ENCODE measurements around the gene NIPBL.
"Not testable (repeated sequence)": the region's sequence is repeated elsewhere in the genome, so short reads cannot be mapped to it uniquely, and the experiment has no call there.

The NIPBL gene

DNA sequence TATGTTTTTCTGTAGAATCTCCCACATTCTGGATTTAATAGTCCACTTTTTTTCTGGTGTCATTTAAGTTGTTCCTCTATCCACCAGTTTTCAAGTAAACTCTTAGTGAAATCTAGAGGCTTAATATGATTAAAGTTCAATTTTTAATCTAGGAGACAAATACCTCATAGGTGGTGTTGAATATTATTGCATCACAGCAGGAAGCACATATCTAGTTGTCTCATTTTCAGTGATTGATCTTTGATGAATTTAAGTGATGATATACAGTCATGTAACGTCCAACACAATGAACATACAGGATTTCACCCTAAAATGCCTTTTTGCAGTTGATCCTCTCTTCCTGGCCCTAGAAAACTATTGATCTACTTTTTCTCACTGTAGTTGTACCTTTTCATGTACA lies 152.3 kb downstream of the NIPBL start:
- DNase-seq (ENCODE audit: low spot score), result no peak

DNA sequence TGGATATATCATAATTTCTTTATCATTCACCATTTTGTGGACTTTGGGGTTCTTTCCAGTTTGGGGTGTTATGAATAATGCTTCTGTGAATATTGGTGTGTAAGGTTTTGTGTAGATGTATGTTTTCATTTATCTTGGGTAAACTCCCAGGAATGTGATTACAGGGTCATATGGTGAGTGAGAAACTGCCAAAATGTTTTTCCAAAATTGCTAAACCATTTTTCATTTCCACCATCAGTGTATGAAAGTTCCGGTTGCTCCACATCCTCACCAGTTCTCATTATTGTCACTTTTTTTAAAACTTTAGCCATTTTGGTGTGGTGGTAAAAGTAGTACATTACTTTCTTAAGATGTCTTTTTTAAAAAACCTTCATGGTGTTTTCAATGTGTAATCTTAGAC lies 152.9 kb downstream of the NIPBL start:
- DNase-seq (ENCODE audit: low spot score), result no peak

DNA sequence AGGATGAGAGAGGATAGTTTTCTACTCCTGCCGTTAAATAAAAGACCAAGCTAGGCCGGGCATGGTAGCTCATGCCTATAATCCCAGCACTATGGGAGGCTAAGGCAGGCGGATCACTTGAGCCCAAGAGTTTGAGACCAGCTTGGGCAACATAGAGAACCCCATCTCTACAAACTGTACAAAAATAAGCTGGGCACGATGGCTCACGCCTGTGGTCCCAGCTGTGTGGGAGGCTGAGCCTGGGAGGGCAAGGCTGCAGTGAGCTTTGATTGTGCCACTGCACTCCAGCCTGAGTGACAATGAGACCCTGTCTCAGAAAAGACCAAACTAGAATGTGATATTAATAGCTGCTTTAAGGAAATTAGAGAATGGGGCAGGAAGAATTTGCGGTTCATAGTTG lies 158.4 kb downstream of the NIPBL start:
- no peak for DNase-seq (ENCODE audit: low spot score)

DNA sequence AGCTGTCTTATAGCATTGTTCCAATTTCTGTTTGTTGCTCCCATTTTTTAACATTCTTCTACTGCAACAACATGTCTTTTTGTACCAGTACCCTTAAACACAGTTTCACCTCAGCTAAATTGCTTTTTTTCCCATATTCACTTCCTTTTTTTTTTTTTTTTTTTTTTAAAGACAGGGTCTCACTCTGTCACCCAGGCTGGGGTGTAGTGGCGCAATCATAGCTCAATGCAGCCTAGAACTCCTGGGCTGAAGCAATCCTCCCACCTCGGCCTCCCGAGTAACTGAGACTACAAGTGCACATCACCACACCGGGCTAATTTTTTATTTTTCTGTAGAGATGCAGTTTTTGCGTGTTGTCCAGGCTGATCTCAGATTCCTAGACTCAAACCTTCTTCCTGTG lies 161.3 kb downstream of the NIPBL start:
- DNase-seq (ENCODE audit: low spot score), result no peak

- DNase-seq (ENCODE audit: low spot score), result no peak
These were observed 163.3 kb downstream of the NIPBL start for GRCh38 chr5:37039824-37040223.

GRCh38 chr5:37043693-37044092 lies 167.1 kb downstream of the NIPBL start:
- DNase-seq (ENCODE audit: low spot score), result no peak

- DNase-seq (ENCODE audit: low spot score), result no peak
These were observed 167.6 kb downstream of the NIPBL start for GRCh38 chr5:37044120-37044519.

GRCh38 chr5:37045703-37046102 lies 169.1 kb downstream of the NIPBL start:
- no peak for DNase-seq (ENCODE audit: low spot score)

DNA sequence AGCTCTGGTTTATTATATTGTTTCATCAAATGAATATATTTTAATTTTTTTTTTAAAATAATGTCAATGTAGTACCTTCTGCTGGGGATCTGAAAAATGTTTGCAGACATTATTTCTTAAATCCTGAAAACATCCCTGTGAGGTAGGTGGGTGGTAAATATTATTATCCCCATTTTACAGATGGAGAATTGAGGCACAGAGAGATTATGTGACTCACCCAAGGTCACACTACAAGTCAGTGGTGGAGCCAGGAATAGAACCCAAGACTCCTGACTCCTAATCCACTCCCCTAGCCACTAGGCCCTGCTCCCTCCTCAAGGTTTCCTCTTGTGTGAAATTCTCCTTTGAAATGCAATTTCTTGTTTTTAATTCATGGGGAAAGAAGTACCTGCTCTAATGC lies 171.4 kb downstream of the NIPBL start:
- no peak for DNase-seq (ENCODE audit: low spot score)

DNA sequence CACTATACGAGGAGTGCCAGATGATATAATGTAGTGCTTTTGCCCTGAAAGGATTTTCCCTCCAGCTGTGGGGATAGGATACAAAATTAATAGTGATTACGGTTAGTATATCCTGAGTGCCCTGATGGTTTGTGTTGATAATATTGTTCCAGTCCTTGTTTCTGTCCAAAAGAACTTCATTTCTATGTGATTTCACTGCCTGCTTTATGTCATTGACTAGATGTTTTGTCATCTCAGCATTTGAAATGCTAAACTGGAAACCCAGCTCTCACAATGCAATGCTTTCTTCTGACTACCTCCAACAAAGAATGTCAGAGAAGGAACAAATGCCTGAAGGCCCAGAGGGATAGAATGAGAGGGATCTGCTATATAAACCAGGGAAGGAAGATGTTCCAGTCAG lies 177.8 kb downstream of the NIPBL start:
- DNase-seq (ENCODE audit: low spot score), result no peak

- no peak for DNase-seq (ENCODE audit: low spot score)
These were observed 178.9 kb downstream of the NIPBL start for GRCh38 chr5:37055383-37055990.

DNA sequence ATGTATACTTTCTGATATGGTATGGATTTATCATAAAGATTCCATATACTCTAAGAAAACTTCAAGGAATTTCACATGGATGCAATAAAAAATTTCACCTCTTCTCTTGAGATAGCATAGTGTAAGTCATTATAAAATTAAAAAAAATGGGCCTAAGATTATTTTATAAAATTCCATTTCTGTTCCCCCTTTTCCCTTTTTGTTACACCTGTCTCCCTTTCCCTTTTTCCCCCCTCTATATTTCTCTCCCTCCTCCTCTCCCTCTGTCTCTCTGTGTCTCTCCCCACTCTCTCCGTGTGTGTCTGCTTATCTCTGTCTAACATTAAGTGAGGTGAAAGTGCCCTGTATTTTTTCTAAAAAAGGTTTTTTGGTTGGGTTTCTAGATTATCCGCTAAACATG lies 180.2 kb downstream of the NIPBL start:
- no peak for DNase-seq (ENCODE audit: low spot score)

- no peak for DNase-seq (ENCODE audit: low spot score)
These were observed 183.5 kb downstream of the NIPBL start for GRCh38 chr5:37060030-37060429.

DNA sequence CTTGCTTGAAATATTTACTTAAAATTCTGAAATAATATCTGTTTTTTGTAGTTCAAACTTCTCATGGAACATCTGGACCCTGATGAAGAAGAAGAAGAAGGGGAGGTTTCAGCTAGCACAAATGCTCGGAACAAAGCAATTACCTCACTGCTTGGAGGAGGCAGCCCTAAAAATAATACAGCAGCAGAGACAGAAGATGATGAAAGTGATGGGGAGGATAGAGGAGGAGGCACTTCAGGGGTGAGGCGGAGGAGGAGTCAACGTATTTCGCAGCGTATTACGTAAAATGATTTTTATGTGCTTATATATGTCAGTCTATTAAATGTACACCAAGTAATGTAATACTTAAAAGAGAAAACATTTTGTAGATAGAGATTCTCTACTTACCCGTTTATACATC lies 187.2 kb downstream of the NIPBL start:
- DNase-seq (ENCODE audit: low spot score), result no peak

GRCh38 chr5:37064442-37064841 lies 187.9 kb downstream of the NIPBL start:
- no peak for DNase-seq (ENCODE audit: low spot score)

DNA sequence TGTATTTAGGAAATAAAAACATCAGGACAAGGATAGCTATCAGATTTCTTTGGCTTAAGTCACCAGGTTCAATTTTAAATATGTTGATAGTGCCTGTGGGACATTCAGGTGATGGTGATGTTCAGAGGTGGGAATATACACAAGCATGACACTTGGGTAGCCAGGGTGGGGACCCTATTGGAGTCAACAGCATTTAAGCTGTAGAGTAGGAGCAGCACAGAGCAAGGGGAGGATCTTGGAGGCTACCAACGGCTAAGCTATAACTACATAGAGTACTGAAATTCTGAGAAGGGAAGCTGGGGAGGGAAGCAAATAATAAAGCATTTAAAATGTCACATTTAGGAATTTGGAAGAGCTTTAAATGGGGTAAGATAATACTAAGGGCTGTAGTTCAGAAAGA lies 194.9 kb downstream of the NIPBL start:
- DNase-seq (ENCODE audit: low spot score), result no peak

DNA sequence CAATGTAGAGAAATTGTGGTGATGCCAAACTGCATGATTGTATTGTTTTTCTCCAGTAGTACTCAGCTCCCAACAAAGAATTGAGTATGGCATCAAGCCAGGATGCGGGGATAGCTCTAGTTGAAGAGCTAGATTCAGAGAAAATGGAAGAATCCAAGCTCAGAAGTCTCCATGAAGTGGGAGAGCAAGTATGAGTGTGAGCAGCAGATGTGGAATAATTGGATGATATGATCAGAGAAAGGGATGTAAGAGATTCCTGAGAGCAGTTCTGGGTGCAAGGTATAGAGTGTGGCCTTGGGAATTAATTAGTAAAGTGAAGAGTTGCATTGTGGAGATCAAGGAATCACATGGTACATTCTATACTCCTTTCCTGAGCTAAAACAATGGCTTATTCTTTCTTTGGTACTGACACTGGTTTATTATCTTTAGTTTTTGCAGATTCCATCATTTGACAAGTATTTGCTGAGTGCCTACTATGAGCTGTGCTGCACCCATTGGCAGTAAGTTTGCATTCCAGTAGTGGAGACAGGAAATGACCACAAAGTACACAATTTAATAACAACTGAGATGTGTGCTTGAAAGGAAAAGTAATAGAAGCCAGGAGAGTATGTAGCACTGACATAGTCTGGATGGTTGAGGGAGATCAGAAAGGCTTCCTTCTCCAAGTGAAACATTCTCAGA lies 195.5 kb downstream of the NIPBL start:
- DNase-seq (ENCODE audit: low spot score), result no peak

- DNase-seq (ENCODE audit: low spot score), result no peak
These were observed 198.9 kb downstream of the NIPBL start for GRCh38 chr5:37075399-37075950.

DNA sequence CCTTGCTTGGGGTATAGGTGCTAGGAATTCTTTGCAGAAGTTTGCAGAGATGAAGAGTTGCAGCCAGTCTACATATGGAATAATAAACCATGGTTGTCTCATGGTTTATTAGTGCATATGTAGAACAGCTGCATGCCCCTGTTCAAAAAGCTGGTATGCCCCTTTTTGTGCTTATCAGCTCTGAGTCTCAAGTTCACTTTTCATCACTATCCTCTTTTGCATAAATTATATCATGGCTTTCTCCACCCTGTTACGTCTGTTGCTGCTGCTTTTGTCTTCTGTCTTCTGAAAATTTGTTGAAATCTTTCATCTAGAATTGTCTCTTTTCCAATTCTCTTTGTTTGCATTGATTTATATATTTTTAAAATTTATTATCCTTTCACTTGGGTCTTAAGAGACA lies 200.6 kb downstream of the NIPBL start:
- no peak for DNase-seq (ENCODE audit: low spot score)

- DNase-seq (ENCODE audit: low spot score), result no peak
These were observed 204.1 kb downstream of the NIPBL start for GRCh38 chr5:37080697-37081096.

DNA sequence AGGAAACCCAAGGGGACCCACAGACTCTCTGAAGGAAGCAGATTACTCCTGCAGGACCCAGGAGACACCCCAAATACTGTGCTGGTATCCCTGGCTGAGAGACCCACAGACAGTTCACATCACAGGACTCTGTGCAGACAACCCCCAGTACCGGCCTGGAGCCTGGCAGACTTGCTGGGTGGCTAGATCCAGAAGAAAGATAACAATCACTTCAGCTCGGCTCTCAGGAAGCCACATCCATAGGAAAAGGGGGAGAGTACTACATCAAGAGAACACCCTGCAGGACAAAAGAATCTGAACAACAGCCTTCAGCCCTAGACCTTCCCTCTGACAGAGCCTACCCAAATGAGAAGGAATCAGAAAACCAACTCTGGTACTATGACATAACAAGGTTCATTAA lies 206.4 kb downstream of the NIPBL start:
- not testable (repeated sequence) for DNase-seq (ENCODE audit: low spot score)

DNA sequence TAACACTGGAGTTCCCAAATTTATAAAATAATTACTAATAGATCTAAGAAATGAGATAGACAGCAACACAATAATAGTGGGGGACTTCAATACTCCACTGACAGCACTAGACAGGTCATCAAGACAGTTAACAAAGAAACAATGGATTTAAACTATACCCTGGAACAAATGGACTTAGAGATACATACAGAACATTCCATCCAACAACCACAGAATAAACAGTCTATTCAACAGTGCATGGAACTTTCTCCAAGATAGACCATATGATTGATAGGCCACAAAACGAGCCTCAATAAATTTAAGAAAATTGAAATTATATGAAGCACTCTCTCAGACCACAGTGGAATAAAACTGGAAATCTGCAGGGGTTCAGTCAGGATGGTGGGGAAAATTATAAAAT lies 209.5 kb downstream of the NIPBL start:
- DNase-seq (ENCODE audit: low spot score), result not testable (repeated sequence)

DNA sequence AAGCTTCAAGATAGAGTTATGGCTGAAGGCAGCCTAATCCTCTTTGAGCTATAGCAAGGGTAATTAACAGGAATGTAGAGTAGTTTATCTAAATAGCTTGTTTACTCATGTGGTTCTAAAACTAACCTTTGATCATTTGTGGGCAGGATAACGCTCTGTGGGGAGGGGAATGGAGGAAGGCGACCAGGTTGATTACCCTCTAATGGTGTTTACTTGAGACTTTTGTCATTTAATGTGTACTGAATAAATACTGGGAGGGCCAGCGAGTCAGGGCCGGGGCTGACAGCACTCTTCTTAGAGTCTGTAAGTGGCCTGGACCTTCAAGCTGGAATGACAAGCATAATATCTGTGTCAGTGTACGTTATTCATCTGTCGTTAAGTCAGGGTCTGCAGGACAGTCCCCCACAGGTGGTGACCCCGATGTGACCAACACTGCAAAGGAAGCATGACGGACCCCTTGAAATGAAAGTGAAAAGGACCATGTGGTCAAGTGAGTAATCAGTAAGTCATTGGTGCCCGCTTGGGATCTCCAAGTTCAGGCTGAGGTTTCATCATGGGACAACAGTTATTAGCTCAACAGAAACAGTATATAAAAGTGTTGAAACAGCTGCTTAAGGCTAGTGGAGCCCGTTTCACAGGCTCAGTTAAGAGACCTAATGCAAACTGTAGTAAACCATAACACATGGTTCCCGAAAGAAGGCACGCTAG lies 210.1 kb downstream of the NIPBL start:
- DNase-seq (ENCODE audit: low spot score), result no peak
